Left renal cortex interstitium (tissue), 4 donors: Measurements from ENCODE around the gene SND1. TPM values are rescaled to one million over a fixed set of nuclear protein-coding genes. Genes with fewer than 3 reads are reported as not detected.

ENCODE experiments used
- DNase-seq, 4 donors: peaks; one replicate each; pipeline ENCODE4 v3.0.0-alpha.2; 2013; ENCODE audit warnings: low read depth in 4 of 4, low spot score in 2 of 4, missing footprints in 1 of 4
- polyA plus RNA-seq, 4 donors: library from polyadenylated mRNA; unstranded; fragments of 120-200 nt; gene quantifications; one replicate each; pipeline ENCODE4 v1.2.1, GENCODE V29; 2013; ENCODE audit not compliant: insufficient read length in 4 of 4

The SND1 gene
- polyA plus RNA-seq, 4 donors: 133 to 165 (median 139) TPM

- no peak for DNase-seq
Observed at GRCh38 chr7:128005759-128006159, 353.8 kb downstream of the SND1 start.

- DNase-seq: no peak
Observed at GRCh38 chr7:128006550-128007302, 354.7 kb downstream of the SND1 start.

DNA sequence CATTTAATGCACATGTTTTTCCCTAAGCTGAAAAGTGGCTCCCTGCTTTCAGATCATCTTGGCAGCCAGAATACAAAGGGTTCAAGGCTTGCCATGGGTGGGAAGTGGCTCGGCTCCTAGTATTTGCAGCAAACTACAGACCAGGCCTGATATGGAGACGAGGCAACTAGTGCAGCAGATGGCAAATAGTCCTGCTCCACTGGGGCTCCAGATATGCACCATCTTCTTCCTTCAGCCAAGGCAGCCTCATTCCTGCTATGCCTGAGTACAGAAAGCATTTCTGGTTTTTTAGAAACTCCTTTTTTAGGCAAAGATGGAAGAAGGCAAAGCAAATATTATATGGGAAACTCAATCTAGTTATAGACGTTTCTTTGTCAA lies 355.3 kb downstream of the SND1 start:
- no peak for DNase-seq

- no peak for DNase-seq
Observed at GRCh38 chr7:128008141-128008540, 356.1 kb downstream of the SND1 start.

GRCh38 chr7:128008744-128009143 lies 356.8 kb downstream of the SND1 start:
- no peak for DNase-seq

GRCh38 chr7:128010391-128011127 lies 358.6 kb downstream of the SND1 start:
- DNase-seq: no peak

- DNase-seq: no peak
Observed at GRCh38 chr7:128011131-128011661, 359.2 kb downstream of the SND1 start.

DNA sequence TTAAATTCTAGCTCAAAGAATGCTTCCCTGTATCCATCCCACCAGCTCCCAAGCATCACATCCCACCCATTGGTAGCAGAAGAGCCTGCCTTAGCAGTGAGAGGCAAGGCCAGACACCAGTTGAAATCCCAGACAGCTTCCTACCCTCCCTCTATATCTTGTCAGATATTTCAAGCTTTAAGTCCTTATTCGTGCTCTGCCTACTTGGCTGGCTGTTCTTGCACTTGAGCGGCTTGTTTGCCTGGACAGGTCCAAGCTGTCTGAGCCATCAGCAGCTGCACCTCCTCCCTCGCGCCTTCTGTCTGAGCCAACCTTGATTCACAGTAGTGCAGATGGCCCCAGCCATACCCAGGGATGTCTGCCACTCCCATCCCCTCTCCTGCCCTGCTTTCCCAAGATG lies 362.8 kb downstream of the SND1 start:
- DNase-seq: no peak

- DNase-seq: no peak
Observed at GRCh38 chr7:128017460-128017859, 365.5 kb downstream of the SND1 start.

- no peak for DNase-seq
Observed at GRCh38 chr7:128017862-128018845, 366.2 kb downstream of the SND1 start.

- DNase-seq: no peak
Observed at GRCh38 chr7:128019288-128019687, 367.3 kb downstream of the SND1 start.

DNA sequence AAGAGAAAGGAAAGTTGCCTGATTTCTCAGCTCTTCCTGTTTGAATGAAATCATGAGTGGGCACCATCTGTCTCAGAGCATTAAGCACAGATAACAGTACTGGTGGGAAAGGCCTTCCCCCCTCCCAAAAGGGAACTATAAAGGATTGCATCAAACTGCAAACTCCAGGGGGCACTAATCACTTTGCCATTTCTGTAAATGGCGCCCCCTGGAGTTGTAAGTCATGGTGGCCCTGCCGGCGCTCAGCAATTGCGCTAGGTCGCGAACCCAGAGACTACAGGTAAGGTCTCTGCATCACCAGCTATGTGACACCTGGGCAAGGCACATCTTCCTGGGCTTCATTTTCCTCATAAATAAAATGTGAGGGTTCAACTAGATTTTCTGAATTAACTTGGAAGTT lies 368.2 kb downstream of the SND1 start:
- DNase-seq: no peak

GRCh38 chr7:128021366-128021765 lies 369.4 kb downstream of the SND1 start:
- no peak for DNase-seq

- no peak for DNase-seq
Observed at GRCh38 chr7:128022631-128023532, 370.9 kb downstream of the SND1 start.

DNA sequence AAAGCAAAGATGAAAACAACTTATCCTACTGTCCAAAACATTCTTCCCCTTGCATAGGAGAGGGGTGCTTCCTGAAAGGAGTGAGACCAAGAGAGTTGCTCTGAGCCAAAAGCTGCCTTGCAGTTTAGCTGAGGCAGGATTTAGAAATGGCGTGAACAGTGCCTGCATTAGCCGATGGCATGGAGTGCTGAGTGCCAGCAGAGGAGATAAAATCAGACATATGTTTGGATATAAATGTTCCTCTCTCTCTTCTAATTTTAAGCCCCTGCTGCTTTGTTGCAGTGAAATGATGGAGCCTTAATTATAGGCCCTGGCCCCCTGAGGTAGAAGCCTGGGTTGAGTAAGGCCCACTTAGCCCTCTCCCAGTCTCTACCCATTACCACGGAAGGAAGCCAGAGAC lies 372.2 kb downstream of the SND1 start:
- no peak for DNase-seq

DNA sequence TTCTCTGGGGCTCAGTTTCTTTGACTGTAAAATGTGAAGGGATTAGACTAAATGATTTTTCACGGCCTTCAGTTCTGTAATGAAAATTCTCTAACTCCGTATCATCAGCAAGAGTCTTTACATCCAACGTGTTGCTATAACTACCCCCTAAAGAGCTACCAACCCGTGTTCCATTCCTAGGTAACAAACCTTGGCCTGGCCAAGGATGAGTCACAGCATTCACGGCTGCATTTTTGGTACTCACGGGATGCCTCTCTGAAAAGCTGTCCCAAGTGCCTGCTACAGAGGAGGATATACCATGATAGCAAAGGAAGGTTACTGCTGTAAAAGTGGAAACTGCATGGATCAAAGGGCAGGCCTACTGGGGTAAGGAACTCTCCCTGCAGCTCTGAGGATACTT lies 373.4 kb downstream of the SND1 start:
- DNase-seq: no peak

DNA sequence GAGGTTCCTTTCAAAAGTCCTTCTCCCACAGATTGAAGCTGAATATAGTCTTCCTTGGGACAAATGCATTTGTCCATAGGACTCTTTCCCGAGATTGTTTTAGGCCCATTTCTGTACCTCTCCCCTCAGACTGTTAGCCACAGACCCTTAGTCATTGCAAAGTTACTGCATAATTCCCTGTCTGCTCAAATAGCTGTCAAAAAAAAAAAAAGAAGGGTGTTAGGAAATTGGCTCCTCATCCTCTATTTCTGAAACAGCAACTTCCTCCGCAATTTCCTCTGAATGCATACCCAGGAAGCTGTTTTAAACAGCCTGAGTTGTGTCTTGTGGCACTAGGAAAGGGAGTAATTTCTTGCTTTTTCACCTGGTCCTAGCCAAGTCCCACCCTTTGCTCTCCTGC lies 373.8 kb downstream of the SND1 start:
- no peak for DNase-seq

DNA sequence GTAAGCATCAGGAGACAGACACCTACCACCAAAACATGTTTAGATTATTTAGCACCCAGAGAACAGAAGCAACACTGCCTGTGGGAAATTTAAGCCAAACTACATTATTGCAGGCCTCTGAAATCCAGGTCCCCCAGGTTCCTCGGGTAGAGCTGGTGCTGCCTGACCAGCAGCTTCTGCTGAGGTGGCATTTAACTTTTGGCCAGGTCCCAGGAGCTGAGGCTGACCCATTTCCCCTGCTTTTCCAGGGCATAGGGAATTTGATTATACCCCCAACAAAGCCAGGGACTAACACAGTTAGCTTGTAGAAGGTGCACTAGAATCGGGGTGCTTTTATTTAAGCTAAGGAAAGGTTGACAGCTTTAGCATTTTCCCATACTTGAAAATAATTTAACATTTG lies 374.6 kb downstream of the SND1 start:
- no peak for DNase-seq

DNA sequence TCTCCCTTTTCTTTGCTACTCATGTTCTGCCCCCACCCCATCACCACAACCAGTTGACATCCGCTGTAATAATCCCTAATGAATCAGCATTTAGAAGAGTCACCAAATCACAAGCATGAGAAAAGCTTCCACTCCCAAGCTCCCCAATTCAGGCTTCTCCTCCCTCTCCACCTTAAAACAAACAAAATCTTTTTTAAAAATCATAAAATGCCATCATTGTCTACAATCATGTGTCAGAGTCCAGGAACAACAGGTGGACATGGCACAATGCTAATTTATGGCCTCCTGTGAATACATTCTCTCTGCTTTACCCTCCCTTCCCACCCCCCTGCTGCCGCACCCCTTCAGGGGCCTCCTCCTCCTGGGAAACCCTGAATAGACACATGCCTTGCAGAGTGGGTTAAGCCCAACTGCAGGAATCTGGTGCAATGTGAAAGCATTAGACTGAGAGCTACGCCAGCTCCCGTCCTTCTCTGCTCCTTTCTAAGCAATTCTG lies 375.5 kb downstream of the SND1 start:
- no peak for DNase-seq
